Lower lobe of right lung (tissue), 2 donors: ENCODE data around the gene MECR. TPM values are rescaled to one million over a fixed set of nuclear protein-coding genes. Genes with fewer than 3 reads are reported as not detected.
A peak's percentile ranks its signal among the peaks of the same experiment; 100 is the strongest.

Experiments
- ATAC-seq, 2 donors: fragments of 200-7000 bp; cut with Tn5 transposase; one replicate each; pipeline ENCODE4 v1.9.1; 2020 to 2022; ENCODE audit warnings: mild to moderate bottlenecking in 2 of 2, moderate library complexity in 2 of 2
- DNase-seq: peaks from one replicate; pipeline ENCODE4 v3.0.0-alpha.2; 2020
- H3K27ac ChIP-seq: fragments of 200-600 bp; one replicate; pipeline ENCODE4 v1.8.0; 2022
- H3K27me3 ChIP-seq: fragments of 200-600 bp; one replicate; pipeline ENCODE4 v1.8.0; 2022; ENCODE audit warnings: low read depth
- H3K36me3 ChIP-seq: fragments of 200-600 bp; one replicate; pipeline ENCODE4 v1.8.0; 2022; ENCODE audit warnings: mild to moderate bottlenecking
- H3K4me1 ChIP-seq: fragments of 200-600 bp; one replicate; pipeline ENCODE4 v1.8.0; 2022
- H3K4me3 ChIP-seq: fragments of 200-600 bp; one replicate; pipeline ENCODE4 v1.8.0; 2022; ENCODE audit warnings: mild to moderate bottlenecking
- H3K9me3 ChIP-seq: fragments of 200-600 bp; one replicate; pipeline ENCODE4 v1.8.0; 2022
- CTCF ChIP-seq: fragments of 200-600 bp; IDR thresholded peaks from one replicate; pipeline ENCODE4 v1.8.0; 2022; ENCODE audit warnings: antibody characterized with exemption, mild to moderate bottlenecking
- intact Hi-C: fragments of 100-400 bp; cut with DNase I; formaldehyde crosslinking; loops from one replicate; pipeline ENCODE4 v1.11.0; 2022
- total RNA-seq: library from RNA; stranded (reverse); fragmentation: NEBNext Ultra II Directional; extraction: Animal tissue kit (Norgen Biotek cat#: 25700); gene quantifications from one replicate; pipeline ENCODE4 v1.2.1, GENCODE V29; 2021
- donor health status: DM: no; HTN: yes; CAD: no; lungs with severe emphysema.

Gene MECR
- total RNA-seq, 1 donor from 2014 or later = 16.9 TPM

DNA sequence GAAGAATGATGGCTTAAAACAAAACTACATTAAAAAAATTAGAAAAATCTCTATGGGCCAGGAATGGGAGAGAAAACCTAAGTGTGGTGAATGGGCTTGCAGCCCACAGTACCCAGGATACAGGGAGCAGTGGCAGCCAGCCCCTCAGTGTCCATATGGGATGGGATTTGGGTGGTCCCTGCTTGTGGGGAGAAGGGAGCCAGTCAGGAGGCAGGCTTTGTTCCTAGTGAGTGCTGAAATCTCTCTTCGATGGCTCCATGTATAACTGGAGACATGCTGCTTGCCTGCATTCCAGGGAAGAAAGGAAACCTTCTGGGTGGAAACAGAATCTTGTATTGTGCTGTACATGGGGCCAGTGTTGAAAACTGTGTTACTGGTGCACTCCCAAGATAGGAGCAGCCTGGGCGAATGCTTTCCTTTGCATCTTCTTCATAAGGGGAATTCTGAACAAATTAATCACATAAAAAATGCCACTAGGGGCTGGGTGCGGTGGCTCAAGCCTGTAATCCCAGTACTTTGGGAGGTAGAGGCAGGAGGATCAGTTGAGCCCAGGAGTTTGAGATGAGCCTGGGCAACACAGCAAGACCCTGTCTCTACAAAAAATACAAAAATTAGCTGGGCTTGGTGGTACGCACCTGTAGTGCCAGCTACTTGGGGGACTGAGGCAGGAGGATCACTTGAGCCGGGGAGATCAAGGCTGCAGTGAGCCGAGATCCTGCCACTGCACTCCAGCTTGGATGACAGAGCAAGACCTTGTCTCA, 41.6 kb upstream of the MECR start:
- no peak overlapping the region for H3K4me3 ChIP-seq
- no peak for TF ChIP-seq CTCF
- ATAC-seq (peak; percentile 13 to 33), DNase-seq (no peak)
- H3K27ac ChIP-seq = peak overlapping the region; percentile 53
- H3K4me1 ChIP-seq = peaks cover 22% of the 10 kb centered on the region
- intact Hi-C loops = no loop called here
- H3K36me3 ChIP-seq = peaks cover 20% of the 10 kb centered on the region
- no peaks in the 10 kb centered on the region for H3K27me3 ChIP-seq
- H3K9me3 ChIP-seq = no peaks in the 10 kb centered on the region

DNA sequence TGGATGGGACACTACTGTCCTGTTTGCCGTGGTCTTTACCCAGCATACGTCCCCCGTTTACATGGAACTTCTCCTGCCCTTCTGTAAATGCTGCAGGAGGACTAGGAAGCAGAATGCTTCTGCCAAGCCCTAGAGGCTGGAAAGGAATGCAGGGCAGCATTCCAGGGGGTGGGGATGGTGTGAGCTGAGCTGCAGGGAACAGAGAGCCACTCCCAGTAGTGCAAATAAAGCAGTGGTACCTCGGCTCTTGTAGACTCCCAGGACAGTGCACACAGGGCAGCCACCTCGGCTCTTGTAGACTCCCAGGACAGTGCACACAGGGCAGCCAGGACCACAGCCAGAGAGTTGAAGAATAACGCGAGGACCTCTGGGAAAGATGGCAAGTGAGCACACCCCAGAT, 41.0 kb upstream of the MECR start:
- Histone ChIP-seq H3K4me1 (peaks cover 22% of the 10 kb centered on the region), H3K27ac (peak overlapping the region; percentile 53), H3K36me3 (peaks cover 16% of the 10 kb centered on the region), H3K27me3 (no peaks in the 10 kb centered on the region), H3K9me3 (no peaks in the 10 kb centered on the region), H3K4me3 (no peak overlapping the region)
- DNase-seq (peak; percentile 88), ATAC-seq (peak; percentile 98)
- no peak for TF ChIP-seq CTCF
- intact Hi-C loops = no loop called here

DNA sequence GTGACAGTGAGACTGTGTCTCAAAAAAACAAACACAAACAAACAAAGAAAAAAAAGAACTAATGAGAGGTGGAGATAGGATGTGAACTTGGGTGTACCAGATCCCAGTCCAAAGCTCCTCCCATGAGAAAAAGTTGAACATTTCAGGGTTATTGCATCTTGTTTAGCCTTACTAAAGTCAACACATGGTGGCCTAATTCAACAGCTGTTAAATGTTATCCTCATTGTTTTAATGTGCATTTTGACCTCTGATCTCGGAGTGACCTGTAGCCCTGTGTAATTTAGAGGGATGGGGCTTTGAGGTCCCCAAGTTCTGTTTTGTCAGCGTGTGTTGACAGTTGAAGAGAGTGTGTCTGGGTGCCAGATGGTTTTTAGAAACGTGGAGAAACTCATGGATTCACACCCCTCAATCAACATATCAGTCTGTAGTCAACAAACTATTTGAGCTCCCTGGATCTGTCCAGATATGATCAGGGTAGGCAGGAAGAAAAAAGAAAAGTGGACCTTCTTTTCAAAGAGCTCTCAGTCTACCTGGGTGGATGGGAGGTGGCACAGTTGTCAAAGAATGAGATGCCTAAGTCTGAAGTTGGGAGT, 40.3 kb upstream of the MECR start:
- DNase-seq = no peak
- H3K9me3 ChIP-seq = no peaks in the 10 kb centered on the region
- H3K4me3 ChIP-seq = no peak overlapping the region
- H3K27ac ChIP-seq = peak overlapping the region; percentile 38
- ATAC-seq = no peak
- no peak for TF ChIP-seq CTCF
- peaks cover 22% of the 10 kb centered on the region for H3K4me1 ChIP-seq
- H3K36me3 ChIP-seq = peaks cover 11% of the 10 kb centered on the region
- H3K27me3 ChIP-seq = no peaks in the 10 kb centered on the region
- intact Hi-C loops = no loop called here

DNA sequence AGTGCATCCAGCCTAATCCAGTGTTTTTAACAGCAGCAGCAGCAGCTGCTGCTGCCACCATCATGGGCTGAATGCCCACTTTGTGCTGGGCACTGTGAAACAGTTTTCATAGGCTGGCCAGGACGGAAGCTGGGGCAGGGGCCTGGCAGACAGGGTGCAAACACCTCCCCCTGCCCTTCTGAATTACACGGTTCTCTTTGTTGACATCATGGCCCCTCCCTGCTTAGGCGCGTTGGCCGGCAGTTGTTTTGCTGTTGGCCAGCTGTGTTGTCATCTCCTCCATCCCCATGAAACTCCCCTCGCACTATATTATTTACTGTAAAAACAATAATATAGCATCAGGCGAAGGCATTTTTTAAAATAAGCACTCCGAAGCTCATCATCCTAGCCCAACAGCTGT, 38.6 kb upstream of the MECR start:
- Histone ChIP-seq H3K9me3 (no peaks in the 10 kb centered on the region), H3K27ac (no peak overlapping the region), H3K27me3 (no peaks in the 10 kb centered on the region), H3K4me1 (peaks cover 22% of the 10 kb centered on the region), H3K36me3 (no peaks in the 10 kb centered on the region), H3K4me3 (no peak overlapping the region)
- peak; percentile 32 for DNase-seq
- no peak for TF ChIP-seq CTCF
- no peak for ATAC-seq
- intact Hi-C loops = no loop called here

DNA sequence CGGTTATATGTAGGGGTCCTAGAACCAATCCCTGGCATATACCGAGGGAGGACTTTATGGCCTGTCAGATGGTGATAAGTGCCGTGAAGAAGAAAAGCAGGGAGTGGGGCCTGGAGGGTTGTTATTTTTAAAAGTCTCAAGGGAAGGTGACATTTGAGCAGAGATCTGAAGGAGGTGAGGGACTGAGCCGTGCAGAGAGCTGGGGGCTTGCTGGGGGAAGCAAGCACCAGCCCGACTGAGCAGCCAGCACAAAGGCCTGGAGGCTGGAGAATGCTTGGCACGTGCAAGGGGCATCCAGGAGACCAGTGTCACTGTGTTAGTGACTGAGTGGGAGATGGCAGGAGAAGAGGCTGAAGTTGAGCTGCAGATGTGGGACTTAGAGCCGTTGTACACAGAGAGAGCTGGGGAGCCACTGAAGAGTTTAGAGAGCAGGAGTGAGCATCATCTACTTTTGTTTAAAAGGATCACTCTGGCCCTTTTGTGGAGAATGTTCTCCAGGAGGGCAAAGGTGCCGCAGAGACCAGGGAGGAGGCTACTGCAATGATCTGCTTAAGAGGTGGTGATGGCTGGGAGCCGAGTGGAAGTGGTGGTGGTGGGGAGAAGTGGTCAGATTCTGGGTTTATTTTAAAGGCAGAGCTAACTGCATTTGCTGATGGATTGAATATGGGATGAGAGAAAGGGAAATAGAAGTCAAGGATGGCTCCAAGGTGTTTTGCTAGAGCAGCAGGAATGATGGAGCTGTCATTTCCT, 36.8 kb upstream of the MECR start:
- ATAC-seq = no peak
- peaks cover 7% of the 10 kb centered on the region for H3K27me3 ChIP-seq
- no peak for TF ChIP-seq CTCF
- peaks cover 20% of the 10 kb centered on the region for H3K4me1 ChIP-seq
- intact Hi-C loops = no loop called here
- no peak overlapping the region for H3K27ac ChIP-seq
- DNase-seq = peak; percentile 9
- H3K36me3 ChIP-seq = peaks cover 5% of the 10 kb centered on the region
- no peaks in the 10 kb centered on the region for H3K9me3 ChIP-seq
- H3K4me3 ChIP-seq = no peak overlapping the region
